ENCODE data around the gene CCS.
A peak's percentile ranks its signal among the peaks of the same experiment; 100 is the strongest.
"Not testable (repeated sequence)": the region's sequence is repeated elsewhere in the genome, so short reads cannot be mapped to it uniquely, and the experiment has no call there.

CCS gene

GRCh38 chr11:66592457-66593302, at the start of gene CCS, which contains the start of gene CCDC87:
CCS (plus strand) TSS chr11:66593185; CDS start chr11:66593262, 77 bp downstream.
CCDC87 (minus strand) TSS chr11:66593063; CDS start chr11:66593015, 48 bp downstream.
- peak; percentile 99 for DNase-seq

GRCh38 chr11:66543263-66544107, 49.5 kb upstream of the CCS start:
- DNase-seq: peak; percentile 40

- not testable (repeated sequence) for DNase-seq
Measured at GRCh38 chr11:66544952-66545351, 48.0 kb upstream of the CCS start.

GRCh38 chr11:66545701-66546367, 47.2 kb upstream of the CCS start, which contains the start of gene ZDHHC24:
ZDHHC24 (minus strand) TSS chr11:66546048; CDS start chr11:66546003, 45 bp downstream.
- DNase-seq: peak; percentile 91

DNA sequence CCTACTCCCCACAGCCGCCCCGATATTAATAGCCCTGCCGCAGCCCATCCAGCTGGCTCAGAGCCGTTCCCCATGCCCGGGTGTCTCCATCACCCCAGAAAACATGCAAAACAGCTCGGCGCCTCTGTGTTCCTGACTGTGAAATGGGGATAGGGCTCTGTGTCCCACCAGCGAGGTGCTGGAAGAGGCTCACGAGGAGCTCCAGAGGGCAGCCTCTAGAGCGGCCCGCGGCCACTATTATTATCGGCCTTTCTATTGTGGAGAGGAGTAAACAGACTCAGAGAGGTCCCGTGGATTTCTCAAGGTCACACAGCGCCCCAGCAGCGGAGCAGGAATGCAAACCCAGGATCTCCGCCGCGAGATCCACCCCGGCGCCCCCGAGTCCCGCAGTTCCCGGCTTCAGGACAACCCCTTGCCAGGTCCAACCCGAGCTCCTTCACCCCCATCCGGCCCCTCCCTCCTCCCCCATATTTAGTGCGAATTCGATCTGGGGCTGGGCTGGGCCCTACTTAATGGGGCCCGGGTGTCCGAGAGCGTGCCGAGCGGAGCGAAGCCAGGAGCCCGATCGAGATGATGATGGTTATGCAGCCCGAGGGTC, 46.5 kb upstream of the CCS start, which contains the start of gene ACTN3:
TSS of gene ACTN3 (plus strand) at position 536 of the 598 bp plus-strand sequence. CDS start at position 571, 35 bp downstream.
- DNase-seq: no peak

- no peak for DNase-seq
Measured at GRCh38 chr11:66546966-66547661, 45.9 kb upstream of the CCS start.

GRCh38 chr11:66547662-66548009, 45.3 kb upstream of the CCS start:
- no peak for DNase-seq

GRCh38 chr11:66548041-66548440, 44.9 kb upstream of the CCS start:
- DNase-seq: no peak

DNA sequence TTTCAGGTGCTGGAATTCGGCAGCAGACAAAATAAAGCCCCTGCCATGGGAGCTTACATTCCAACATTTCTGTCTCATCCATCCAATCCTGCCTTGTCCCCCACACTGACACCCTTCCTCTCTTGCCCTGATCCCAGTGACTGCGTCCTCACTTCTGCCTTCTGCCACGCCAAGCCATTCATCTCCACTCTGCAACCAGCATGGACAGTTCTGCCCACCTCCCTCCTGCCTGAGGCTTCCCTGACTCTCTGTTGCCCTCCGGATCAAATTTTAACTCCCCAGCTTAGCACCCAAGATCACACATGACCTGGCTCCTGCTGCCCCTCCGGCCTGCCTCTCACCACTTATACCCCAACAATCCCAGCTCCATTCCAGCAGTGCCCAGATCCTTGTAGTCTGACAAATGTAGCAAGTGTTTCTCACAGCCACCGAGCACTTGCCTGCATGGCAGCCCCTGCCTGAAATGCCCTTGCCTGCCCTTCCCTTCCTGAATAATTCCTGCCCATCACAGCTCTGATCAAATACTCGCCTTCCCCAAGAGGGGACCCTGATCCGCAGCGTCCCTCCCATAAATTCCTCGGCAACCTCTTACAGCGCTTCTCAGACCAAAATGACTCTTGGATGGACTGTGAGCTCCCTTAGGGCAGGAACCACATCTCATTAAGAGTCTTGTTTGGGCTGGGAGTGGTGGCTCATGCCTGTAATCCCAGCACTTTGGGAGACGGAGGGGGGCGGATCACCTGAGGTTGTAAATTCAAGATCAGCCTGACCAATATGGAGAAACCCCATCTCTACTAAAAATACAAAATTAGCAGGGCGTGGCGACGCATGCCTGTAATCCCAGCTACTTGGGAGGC, 44.0 kb upstream of the CCS start:
- DNase-seq: no peak

DNA sequence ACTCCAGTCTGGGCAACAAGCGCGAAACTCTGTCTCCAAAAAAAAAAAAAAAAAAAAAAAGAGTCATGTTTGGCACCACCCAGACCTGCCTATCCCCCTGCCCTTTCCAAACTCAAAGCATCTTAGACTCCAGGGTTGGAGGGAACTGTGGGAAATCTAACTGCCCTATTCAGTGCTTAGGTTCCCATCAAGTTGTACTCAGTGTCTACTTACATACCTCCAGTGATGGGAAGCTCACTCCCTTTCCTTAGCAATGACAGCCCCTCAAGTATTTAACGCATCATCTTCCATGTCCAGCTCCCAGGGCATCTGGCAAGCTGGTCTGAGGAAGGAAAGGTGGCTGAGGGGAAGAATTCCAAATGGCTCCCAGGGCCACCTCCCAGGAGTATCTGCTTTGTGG, 43.3 kb upstream of the CCS start:
- no peak for DNase-seq

DNA sequence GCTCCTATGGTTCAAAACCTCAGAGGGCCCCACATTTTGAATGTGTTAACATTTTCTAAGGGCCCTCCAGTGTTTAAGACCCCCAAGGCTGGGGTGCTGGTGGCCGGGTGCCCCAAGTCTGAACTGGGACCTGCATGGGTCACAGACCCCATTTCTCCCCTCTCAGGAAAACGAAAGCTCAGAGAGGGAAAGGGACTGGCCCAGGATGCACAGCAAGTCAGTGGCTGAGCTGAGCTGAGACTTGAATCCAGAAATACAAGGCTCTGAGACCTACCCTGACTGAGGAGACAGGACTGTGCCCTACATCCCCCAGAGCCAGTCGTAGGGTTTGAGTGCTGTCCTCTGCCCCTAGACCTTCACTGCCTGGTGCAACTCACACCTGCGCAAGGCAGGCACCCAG, 42.1 kb upstream of the CCS start:
- no peak for DNase-seq

GRCh38 chr11:66554602-66555001, 38.4 kb upstream of the CCS start:
- DNase-seq: no peak

- DNase-seq: no peak
Measured at GRCh38 chr11:66555416-66555815, 37.6 kb upstream of the CCS start.

DNA sequence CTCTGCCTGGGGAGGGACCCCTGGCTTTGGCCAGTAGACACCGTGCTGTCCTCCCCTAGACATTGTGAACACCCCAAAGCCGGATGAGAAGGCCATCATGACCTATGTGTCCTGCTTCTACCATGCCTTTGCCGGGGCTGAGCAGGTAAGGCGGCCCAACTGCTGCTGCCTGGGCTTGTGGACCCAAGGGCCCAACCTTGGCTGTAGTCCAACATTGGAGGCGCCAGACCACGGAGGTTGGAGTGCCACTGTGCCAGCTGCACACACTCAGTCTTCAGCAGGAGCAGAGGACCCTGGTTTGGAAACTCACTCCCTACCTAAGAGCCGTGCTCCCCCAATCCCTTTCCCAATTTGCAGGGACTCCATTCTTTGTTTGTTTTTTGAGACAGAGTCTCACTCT, 36.9 kb upstream of the CCS start:
- no peak for DNase-seq

DNA sequence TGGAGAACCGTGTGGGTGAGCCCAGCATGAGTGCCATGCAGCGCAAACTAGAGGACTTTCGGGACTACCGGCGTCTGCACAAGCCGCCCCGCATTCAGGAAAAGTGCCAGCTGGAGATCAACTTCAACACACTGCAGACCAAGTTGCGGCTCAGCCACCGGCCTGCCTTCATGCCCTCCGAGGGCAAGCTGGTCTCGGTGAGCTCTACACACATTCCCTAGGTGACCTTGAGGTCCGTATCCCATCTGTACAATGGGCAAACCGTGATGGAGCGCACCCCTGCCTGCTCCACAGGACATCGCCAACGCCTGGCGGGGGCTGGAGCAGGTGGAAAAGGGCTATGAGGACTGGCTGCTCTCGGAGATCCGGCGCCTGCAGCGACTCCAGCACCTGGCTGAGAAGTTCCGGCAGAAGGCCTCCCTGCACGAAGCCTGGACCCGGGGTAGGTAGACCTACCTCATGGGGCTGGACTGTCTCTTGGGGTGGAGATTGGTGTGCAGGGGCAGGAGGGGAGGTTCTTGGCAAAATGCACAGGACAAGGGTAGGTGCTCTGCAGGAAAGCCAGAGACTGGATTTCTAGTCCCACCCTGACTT, 35.2 kb upstream of the CCS start:
- no peak for DNase-seq

DNA sequence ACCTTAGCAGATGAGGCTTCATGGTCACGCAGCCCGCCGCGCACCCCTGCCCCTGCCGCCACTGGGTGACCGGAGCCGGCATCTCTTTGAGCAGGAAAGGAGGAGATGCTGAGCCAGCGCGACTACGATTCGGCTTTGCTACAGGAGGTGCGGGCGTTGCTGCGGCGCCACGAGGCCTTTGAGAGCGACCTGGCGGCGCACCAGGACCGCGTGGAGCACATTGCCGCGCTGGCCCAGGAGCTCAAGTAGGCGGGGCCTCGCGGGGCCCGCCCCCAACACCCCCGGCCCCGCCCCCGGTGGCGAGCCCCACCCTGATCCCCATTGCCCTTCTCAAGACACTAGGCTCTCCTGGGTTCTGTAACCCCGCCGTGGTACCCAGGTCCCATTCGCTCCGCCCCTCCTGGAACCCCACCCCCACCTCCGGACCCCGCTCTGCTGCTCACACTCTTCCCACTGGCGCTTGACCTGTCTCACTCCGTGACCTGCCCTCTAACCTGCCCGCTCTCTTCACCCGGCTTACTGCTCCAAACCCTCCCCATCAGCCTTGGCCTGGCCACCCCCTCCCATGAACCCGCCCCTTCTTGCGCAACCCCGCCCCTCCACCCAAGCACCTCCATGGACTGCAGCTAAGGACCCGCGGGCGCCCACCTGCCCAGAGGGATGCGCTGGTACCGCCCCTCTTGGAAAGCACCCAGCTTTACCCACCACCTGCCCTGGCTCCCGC, 33.7 kb upstream of the CCS start:
- DNase-seq: peak; percentile 21

GRCh38 chr11:66559866-66560676, 32.9 kb upstream of the CCS start:
- DNase-seq: no peak

GRCh38 chr11:66561178-66561974, 31.6 kb upstream of the CCS start:
- no peak for DNase-seq
